Endothelial cell of umbilical vein (primary cell): Measurements from ENCODE around the gene CDK4.

Experiments
- CTCF ChIP-seq, 2 donors: IDR thresholded peaks; 1 replicate in 1 of 2; 2 replicates in 1 of 2; pipeline ENCODE4 v1.5.1; 2011; ENCODE audit warnings: low read length in 2 of 2, mild to moderate bottlenecking in 2 of 2, moderate library complexity in 2 of 2, control low read depth in 1 of 2, inconsistent platforms in 1 of 2, low read depth in 1 of 2; ENCODE audit not compliant: insufficient read depth in 1 of 2; ENCODE audit errors: extremely low read depth in 1 of 2
- POLR2AphosphoS5 ChIP-seq: IDR thresholded peaks from 2 replicates; pipeline ENCODE4 v1.6.1; 2012; ENCODE audit warnings: low read depth, mild to moderate bottlenecking, control low read depth, low read length, moderate library complexity; ENCODE audit not compliant: insufficient read depth

GRCh38 chr12:57760347-57760982 lies 8.4 kb upstream of the CDK4 start:
- no peak for TF ChIP-seq CTCF (IDR thresholded peaks at IDR 0.05; ENCODE audit: extremely low read depth in 1 of 2, insufficient read depth in 1 of 2, low read depth in 1 of 2, low read length in 2 of 2)
- no peak for TF ChIP-seq POLR2AphosphoS5
